K562 (cell line): Measurements from ENCODE around the gene CADPS2. TPM values are rescaled to one million over a fixed set of nuclear protein-coding genes. Genes with fewer than 3 reads are reported as not detected.

Source experiments
- ATAC-seq: fragments of 200-7000 bp; cut with Tn5 transposase; 3 replicates; pipeline ENCODE4 v1.9.1; 2020; ENCODE audit warnings: moderate library complexity
- BruUV-seq: library from RNA; stranded (reverse); fragments of 400-500 nt; replicated peaks from 2 replicates; lab custom pipeline; 2021; lab: Mats Ljungman, UMichigan
- CTCF ChIA-PET: fragments of 300-600 bp; formaldehyde crosslinking; extraction: SDS; loops from one replicate; lab custom pipeline; 2021; ENCODE audit warnings: low intra/inter-chr PET ratio; lab: Yijun Ruan, JAX
- POLR2A ChIA-PET: fragments of 300-600, 350-650 bp; sonication (Branson Sonifier 250); formaldehyde crosslinking; extraction: SDS; loops from one replicate; lab custom pipeline; 2021; ENCODE audit warnings: antibody characterized with exemption, inconsistent platforms; lab: Yijun Ruan, JAX
- DNase-seq, 4 experiments: peaks; one replicate each; pipeline versions ENCODE4 v3.0.0 to v3.0.0-alpha.2; 2011 to 2018; ENCODE audit warnings: low spot score in 3 of 4, mixed read lengths in 3 of 4; ENCODE audit errors: extremely low read depth in 1 of 4
- FAIRE-seq: peaks from 2 replicates; lab custom pipeline; 2011; peaks lifted over from hg19 to GRCh38; lab: Jason Lieb, UNC
- H2AFZ ChIP-seq: 2 replicates; pipeline ENCODE4 v1.6.0; 2011; ENCODE audit warnings: low read depth, low read length, control low read depth, inconsistent platforms
- H3K27ac ChIP-seq: fragments of 200-600 bp; 3 replicates; pipeline ENCODE4 v1.8.0; 2011; ENCODE audit warnings: low read depth, mild to moderate bottlenecking, control low read depth, inconsistent platforms, low read length, moderate library complexity, mixed read lengths; ENCODE audit errors: extremely low read depth
- H3K27me3 ChIP-seq, 2 experiments: fragments of 300-600 bp in 1 of 2; 2 replicates in 1 of 2; 3 replicates in 1 of 2; pipeline versions ENCODE4 v1.6.0 to v1.8.0; 2011; ENCODE audit warnings: inconsistent platforms in 2 of 2, low read length in 2 of 2, mild to moderate bottlenecking in 1 of 2, mixed read lengths in 1 of 2, moderate library complexity in 1 of 2; ENCODE audit not compliant: control insufficient read depth in 2 of 2, insufficient read depth in 2 of 2
- H3K36me3 ChIP-seq: fragments of 300-600 bp; 3 replicates; pipeline ENCODE4 v1.8.0; 2011; ENCODE audit warnings: mild to moderate bottlenecking, low read length, inconsistent platforms; ENCODE audit not compliant: control insufficient read depth, insufficient read depth
- H3K4me1 ChIP-seq, 2 experiments: fragments of 200-600 bp in 1 of 2; replicated peaks in 1 of 2; 2 replicates in 1 of 2; 3 replicates in 1 of 2; pipeline versions ENCODE4 v1.5.1 to v1.8.0; 2011; ENCODE audit warnings: inconsistent platforms in 2 of 2, low read length in 2 of 2, mild to moderate bottlenecking in 1 of 2, mixed read lengths in 1 of 2, moderate library complexity in 1 of 2; ENCODE audit not compliant: control insufficient read depth in 2 of 2, insufficient read depth in 2 of 2
- H3K4me2 ChIP-seq: 2 replicates; pipeline ENCODE4 v1.6.1; 2011; ENCODE audit warnings: low read length, control low read depth, inconsistent platforms, mixed read lengths; ENCODE audit not compliant: insufficient read depth
- H3K4me3 ChIP-seq: fragments of 200-600 bp; sonication (generic), shearing (Covaris generic); 2 replicates; pipeline ENCODE4 v1.5.1; 2016; ENCODE audit warnings: control low read depth, inconsistent platforms
- H3K79me2 ChIP-seq: fragments of 200-600 bp; 3 replicates; pipeline ENCODE4 v1.8.0; 2011; ENCODE audit warnings: low read length, inconsistent platforms; ENCODE audit not compliant: control insufficient read depth, insufficient read depth
- H3K9ac ChIP-seq, 2 experiments: 2 replicates each; pipeline versions ENCODE4 v1.6.0 to v1.6.1; 2011; ENCODE audit warnings: low read depth in 2 of 2, low read length in 2 of 2, control low read depth in 1 of 2, inconsistent platforms in 1 of 2, mild to moderate bottlenecking in 1 of 2, mixed read lengths in 1 of 2; ENCODE audit not compliant: insufficient read depth in 1 of 2
- H3K9me1 ChIP-seq: one replicate; pipeline ENCODE4 v1.6.0; 2011; ENCODE audit warnings: inconsistent platforms, mild to moderate bottlenecking, low read length, moderate library complexity; ENCODE audit not compliant: control insufficient read depth, insufficient read depth
- H3K9me3 ChIP-seq: replicated peaks from 2 replicates; pipeline ENCODE4 v1.5.1; 2011; ENCODE audit warnings: low read depth, low read length, inconsistent platforms; ENCODE audit not compliant: control insufficient read depth, insufficient read depth
- H4K20me1 ChIP-seq: replicated peaks from 2 replicates; pipeline ENCODE4 v1.6.1; 2011; ENCODE audit warnings: low read length, inconsistent platforms, mixed read lengths; ENCODE audit not compliant: control insufficient read depth, insufficient read depth
- ATF2 ChIP-seq: sonication (generic); formaldehyde crosslinking; IDR thresholded peaks from 2 replicates; pipeline ENCODE4 v1.8.1; 2022; ENCODE audit warnings: missing genetic modification reagents
- CHCHD3 ChIP-seq: fragments of 250-450 bp; sonication (Bioruptor Pico); IDR thresholded peaks from 2 replicates; pipeline ENCODE4 v2.1.2; 2022; ENCODE audit warnings: mild to moderate bottlenecking
- DPF2 ChIP-seq: fragments of 450-650 bp; IDR thresholded peaks from 2 replicates; pipeline ENCODE4 v1.6.1; 2016
- GABPB1 ChIP-seq: sonication (generic); formaldehyde crosslinking; IDR thresholded peaks from 2 replicates; pipeline ENCODE4 v1.8.0; 2022; ENCODE audit warnings: mild to moderate bottlenecking, missing genetic modification reagents
- GTF3C2 ChIP-seq: IDR thresholded peaks from 3 replicates; pipeline ENCODE4 v1.6.1; 2011; ENCODE audit warnings: borderline replicate concordance, mild to moderate bottlenecking, moderate library complexity; ENCODE audit not compliant: insufficient read length; ENCODE audit errors: extremely low read depth
- SNIP1 ChIP-seq: fragments of 450-650 bp; IDR thresholded peaks from 2 replicates; pipeline ENCODE4 v1.7.1; 2017; ENCODE audit warnings: low read depth, mild to moderate bottlenecking
- TEAD2 ChIP-seq: fragments of 450-650 bp; IDR thresholded peaks from 2 replicates; pipeline ENCODE4 v1.6.1; 2016; ENCODE audit warnings: missing genetic modification characterization, control low read depth, missing compliant biosample characterization
- U2AF1 ChIP-seq: fragments of 200-400 bp; formaldehyde crosslinking; optimal IDR thresholded peaks from 2 replicates; pipeline ENCODE3; 2017; ENCODE audit warnings: mild to moderate bottlenecking, low read depth, low read length, moderate library complexity
- ZNF324 ChIP-seq: fragments of 250-450 bp; sonication (Bioruptor Pico); IDR thresholded peaks from 2 replicates; pipeline ENCODE4 v1.4.0; 2020; ENCODE audit warnings: mild to moderate bottlenecking
- WGBS: fragments of 100-300 bp; shearing (Covaris generic); methylation state at CpG from one replicate; pipeline ENCODE4 v1.1.6; 2016; ENCODE audit warnings: low coverage, mixed read lengths; ENCODE audit not compliant: insufficient coverage; ENCODE audit errors: missing lambda C conversion rate; 5-methylcytosine and 5-hydroxymethylcytosine counted together
- in situ Hi-C: fragments of 300-500 bp; cut with MboI; formaldehyde crosslinking; loops from 4 replicates; pipeline ENCODE4 v1.15.0; 2018; ENCODE audit warnings: inconsistent platforms, mixed read lengths
- intact Hi-C: fragments of 100-400 bp; cut with micrococcal nuclease; formaldehyde crosslinking; loops from 2 replicates; pipeline ENCODE4 v1.14.2; 2022
- polyA plus RNA-seq, 8 experiments: library from polyadenylated mRNA; depleted of rRNA in 4 of 8; stranded (reverse) in 5 of 8; unstranded in 3 of 8; fragments of >200 nt; fragmentation: Nextera tagmentation in 2 of 8; fragmentation: Illumina TruSeq in 1 of 8; extraction: Ambion mirVana in 2 of 8; extraction: Trizol in 1 of 8; gene quantifications; 2 replicates each; pipeline versions ENCODE4 v1.2.1 to v1.2.3, GENCODE V29; 2011 to 2014; ENCODE audit warnings: inconsistent platforms in 1 of 8, missing spikeins in 1 of 8
- total RNA-seq, 7 experiments: library from RNA; depleted of rRNA in 6 of 7; stranded (reverse); fragments of >200 nt in 6 of 7; fragmentation: Illumina TruSeq in 2 of 7; extraction: Trizol in 2 of 7; gene quantifications; 2 replicates each; pipeline versions ENCODE4 v1.2.1 to v1.2.3, GENCODE V29; 2011 to 2021; ENCODE audit warnings: low replicate concordance in 1 of 7

The CADPS2 gene
- total and polyA plus RNA-seq, 9 of the 15 experiments (the other 6 are each of a cell fraction or from before 2014, with no cell fraction given) = 0.03 to 0.14 (median 0.04) TPM; not detected in 1

GRCh38 chr7:122588621-122589020 is 297.6 kb downstream of the CADPS2 start:
- Histone ChIP-seq H3K27ac (no peak overlapping the region), H3K27me3 (no peaks in the 10 kb centered on the region), H3K4me1 (no peaks in the 10 kb centered on the region), H4K20me1 (no peaks in the 10 kb centered on the region), H3K4me2 (no peak overlapping the region), H3K4me3 (no peak overlapping the region), H3K79me2 (no peaks in the 10 kb centered on the region), H2AFZ (no peak overlapping the region), H3K9me1 (no peaks in the 10 kb centered on the region), H3K36me3 (no peaks in the 10 kb centered on the region), H3K9ac (no peak overlapping the region), H3K9me3 (no peaks in the 10 kb centered on the region)
- TF ChIP-seq SNIP1 (no peak), DPF2 (no peak), CHCHD3 (no peak), GABPB1 (CRISPR knock-in tag) (no peak), GTF3C2 (no peak), U2AF1 (no peak), ZNF324 (CRISPR knock-in tag) (no peak), ATF2 (no peak), TEAD2 (tag) (no peak)
- CTCF ChIA-PET = no interaction called here
- intact Hi-C loops (no loop called here), in situ Hi-C loops (no loop called here)
- 0% methylated on average over 1 of the region's 1 CpG for WGBS
- BruUV-seq = no TSS peak
- DNase-seq = no peak
- no peak for ATAC-seq
- no peak for FAIRE-seq
- POLR2A ChIA-PET = no interaction called here
